Activated CD4-positive, alpha-beta T cell treated with anti-CD3 and anti-CD28 coated beads, Interleukin-2, amount 50 U/mL, for 16 hours (primary cell): ENCODE results near the gene ALDH1L1.

Experiments used
- DNase-seq: peaks from one replicate; pipeline ENCODE4 v3.0.0-alpha.2; 2020

The ALDH1L1 gene

DNA sequence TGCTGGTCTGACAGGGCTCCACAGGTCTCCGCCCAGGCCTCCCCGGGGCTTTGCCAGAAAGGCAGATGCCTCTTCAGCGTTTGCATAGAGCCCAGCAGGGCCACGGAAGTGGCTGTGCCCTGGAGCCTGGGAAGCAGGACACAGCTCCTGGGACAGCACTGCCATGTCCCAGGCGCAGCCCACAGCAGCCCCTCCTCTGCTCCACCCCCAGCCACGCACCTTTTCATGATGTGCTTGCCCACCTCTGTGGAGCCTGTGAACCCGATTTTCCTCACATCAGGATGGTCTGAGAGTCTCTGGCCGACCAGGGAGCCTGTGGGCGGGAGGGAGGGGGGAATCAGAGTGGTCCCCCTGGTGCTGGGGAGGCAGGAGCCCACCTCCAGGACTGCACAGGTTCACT, 62.6 kb downstream of the ALDH1L1 start:
- DNase-seq = no peak

DNA sequence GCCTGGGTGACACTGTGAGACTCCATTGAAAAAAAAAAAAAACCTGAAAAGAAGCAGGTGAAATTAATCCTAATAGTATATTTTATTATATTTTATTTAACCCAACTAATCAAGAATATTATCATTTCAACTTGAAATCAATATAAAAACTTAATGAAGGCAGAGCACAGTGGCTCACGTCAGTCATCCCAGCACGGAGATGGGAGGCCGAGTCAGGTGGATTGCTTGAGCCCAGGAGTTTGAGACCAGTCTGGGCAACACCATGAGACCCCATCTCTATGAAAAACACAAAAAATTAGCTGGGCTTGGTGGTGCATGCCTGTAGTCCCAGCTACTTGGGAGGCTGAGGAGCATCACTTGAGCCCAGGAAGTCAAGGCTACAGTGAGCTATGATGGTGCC, 63.2 kb downstream of the ALDH1L1 start:
- no peak for DNase-seq

DNA sequence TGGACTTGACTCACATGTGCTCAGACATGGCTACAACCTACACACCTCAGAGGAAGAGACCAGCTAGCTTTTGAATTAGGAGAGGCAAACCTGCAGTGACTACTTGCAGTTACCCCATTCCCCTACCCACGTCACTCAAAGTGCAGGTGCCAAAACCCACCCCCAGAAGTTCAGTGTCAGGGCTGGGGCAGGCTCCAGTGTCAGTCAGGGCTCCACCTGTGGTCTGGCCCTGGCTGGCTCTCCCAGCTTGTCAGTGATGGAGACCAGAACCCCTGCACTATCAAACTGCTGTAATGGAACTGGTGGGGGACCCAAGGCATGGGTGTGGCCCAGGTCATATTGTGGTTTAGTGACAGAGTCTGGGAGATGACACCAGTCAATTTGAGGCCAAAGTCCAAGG, 63.9 kb downstream of the ALDH1L1 start:
- no peak for DNase-seq

DNA sequence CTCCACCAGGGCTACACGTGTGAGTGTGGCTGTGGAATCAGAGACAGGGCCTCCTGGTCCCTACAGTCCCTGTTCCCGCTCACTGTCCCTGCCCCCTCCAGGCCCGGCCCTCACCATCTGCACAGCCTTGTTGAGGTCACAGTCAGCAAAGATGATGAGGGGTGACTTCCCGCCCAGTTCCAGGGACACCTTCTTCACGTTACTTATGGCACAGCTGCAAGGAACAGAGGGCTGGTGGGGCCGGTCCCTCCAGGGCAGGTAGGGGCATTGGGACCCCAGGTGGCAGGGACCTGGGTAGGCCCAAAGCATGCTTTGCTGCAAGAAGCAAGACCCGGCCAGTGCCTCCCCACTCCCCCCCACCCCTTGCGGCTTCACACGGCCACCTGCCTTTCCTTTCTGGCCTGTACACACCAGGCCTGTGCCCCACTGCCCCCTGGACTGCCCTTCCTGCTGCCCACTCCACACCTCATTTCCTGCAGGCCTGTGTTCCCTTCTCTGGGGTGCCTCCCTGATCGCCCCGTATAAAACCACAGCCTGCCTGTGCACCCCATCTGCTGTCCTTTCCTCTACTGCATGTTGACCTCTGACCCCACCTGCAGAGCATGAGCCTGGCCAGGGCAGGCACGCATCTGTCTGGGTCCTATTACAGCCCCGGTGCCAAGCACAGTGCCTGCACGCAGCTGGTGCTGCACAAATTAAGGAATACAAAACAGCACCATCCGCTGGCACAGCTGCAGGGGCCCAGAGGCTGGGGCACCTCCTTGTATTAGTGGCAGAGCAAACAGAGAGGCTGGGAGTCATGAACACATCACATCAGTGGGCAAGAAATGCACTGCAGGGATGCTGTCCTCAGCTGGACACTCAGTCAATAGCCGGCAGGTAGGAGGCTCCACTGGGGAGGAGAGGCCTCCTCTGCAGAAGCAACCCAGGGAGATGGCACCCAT, 65.7 kb downstream of the ALDH1L1 start:
- DNase-seq = no peak

DNA sequence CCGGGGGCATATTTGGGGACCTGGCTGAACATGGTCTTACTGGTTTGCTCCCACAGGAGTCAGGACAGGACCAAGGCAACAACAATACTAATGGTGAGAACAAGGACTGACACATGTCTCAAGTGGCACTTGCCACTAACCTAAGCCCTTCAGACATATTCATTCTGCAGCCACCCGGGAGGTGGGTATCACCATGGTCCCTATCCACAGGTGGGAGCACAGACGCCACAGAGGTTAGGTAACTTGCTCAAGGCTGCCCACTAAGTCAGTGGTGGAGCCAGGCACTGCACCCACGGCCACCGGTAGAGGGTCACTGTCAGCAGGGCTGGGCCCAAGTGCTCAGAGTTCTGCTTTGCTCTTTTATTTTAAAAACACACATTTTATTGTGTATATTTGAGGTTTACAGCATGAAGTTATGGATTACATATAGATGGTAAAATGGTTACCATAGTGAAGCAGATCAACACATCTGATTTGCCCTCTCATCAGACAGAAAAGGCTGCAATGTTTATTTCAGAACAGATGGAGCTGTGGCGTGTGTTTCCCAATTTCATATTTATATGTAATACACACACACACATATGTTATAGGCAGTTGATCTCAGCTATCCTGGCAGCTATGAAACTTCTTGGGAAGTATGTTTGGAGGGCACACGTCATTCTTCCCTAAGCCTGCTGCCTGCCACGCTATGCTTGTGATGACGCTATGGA, 66.5 kb downstream of the ALDH1L1 start:
- DNase-seq = no peak

DNA sequence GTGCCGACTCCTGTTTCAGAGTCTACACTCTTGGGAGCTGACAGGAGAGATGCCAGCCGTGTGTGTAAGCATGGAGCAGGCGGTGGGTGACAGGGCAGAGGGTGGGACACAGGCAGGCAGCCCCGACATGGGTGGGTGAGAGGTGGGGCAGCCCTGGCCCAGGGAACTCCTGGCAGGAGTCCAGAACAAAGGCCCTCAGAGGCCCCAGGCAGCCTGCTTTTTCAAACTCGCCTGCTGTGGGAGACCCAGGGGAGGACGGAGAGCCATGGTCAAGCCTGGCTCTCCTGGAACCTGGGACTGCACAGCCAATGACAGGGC, 67.2 kb downstream of the ALDH1L1 start:
- no peak for DNase-seq

DNA sequence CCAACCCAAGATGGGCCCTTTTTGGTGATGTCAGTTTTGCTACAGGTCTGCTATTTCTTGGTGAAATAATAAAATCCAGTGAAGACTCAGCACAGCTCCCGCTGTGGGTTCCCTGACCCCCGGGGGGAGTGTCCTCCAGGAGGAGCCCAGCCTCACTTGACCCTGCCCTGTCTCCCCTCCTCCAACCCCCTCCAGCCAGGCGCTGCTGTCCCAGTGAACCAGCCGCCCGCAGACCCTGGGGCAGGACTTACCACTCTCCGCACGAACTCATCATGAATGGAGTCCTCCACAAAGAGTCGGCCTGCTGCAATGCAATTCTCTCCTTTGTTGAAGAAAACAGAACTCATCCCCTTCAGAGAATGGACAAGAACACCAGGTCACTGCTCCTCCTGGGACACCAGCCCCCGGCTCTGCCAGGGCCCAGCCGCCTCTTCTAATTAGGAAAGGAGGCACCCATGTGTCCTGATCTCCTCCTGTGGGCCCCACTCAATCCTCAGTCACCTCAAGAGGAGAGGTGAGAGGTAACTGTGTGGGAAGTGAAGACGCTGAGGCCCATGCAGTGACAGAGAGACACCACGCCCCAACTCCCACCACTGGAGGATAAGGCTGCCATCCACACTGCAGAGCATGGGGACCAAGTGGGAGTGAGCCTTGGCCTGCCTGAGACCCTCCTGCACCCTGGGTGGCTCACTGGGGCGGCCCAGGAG, 67.7 kb downstream of the ALDH1L1 start:
- no peak for DNase-seq

DNA sequence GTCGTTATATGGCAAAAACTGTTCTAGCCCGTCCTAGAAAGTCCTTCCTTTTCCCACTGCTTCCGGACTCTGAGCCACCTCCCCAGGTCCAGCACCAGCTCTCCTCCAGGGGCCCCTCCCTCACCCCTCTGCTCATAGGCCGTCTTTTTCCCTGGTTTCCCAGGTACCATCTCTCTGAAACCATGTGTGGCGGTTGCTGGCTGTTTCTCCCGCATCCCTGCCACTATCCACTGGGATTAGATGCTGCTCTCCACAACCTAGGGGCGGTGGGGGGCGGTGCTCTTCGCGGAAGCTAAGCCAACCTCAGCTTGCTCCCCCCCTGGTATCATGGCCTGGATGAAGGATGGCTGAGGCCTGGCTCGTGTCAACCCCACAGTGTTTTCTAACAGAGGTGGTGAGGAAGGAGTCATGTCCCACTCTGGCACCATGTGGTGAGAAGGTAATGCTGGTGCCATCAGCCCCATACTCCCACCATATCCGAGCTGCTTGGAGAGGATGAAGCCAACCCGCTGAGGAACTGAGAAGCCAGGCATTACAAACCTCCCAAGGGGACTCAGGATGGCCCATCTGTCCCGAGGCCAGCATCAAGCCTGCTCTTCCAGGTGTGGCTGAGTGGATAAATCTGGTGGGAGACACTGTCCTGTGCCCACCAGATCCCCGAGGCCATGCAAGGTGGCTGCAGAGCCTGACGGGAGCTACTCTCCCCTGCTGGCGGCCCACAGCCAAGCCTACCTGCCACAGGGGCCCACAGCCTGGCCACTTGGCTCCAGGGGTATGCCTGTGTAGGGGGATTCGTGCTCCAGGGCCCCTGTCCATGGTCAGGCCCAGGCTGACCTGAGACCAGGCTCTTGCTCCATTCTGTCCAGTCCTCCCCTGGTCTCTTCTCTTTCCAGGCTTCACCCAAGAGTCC, 68.6 kb downstream of the ALDH1L1 start:
- DNase-seq = no peak

DNA sequence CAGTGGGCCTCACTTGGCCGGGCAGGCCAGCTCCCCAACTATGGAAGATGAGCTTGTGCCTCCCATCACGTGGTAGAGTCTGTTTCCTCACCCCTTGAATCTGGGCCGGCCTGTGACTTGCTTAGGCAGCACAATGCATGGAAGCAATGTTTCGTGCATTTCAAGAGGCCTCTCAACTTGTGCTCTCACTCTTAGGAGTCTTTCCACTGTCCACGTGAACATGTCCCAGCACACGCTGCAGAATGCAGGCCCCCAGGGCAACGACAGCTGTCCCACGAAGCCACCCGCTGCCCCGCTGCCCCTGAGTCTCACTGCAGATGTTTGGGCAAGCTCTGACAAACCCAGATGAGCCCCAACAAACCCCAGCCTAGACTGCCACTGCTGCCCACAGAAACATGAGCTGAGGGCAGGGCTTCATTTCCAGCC, 69.2 kb downstream of the ALDH1L1 start:
- no peak for DNase-seq

DNA sequence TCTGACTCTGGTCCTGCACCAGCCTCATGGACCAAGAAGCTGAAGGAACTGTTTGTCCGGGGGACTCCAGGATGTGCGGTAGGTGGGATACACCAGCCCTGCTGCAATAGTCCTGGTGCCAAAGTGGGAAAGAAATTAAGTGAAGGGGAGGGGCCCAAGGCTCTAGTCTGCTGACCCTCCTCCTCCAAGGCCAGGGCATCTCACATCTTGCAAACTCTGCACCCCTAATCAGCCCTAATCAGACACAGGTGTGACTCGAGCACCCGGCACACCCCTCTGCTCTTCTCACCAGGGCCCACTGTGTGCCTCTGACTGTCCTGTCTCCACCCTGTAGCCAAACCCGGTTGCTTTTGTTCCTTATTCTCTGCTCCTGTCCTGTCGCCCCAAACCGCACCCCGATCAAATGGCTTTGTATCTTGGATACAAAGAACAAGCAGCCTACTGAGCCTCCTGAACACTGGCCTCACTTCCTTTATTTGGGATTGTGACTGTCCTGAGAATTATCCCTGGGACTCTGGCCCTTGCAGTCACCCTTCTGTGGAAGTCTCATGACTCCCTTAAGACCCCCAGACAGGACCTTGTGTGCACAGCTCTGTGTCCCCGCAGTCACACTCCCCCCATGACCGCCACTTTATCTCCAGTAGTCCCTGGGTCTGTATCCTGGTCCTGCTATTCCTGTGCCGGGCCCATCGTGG, 69.8 kb downstream of the ALDH1L1 start:
- DNase-seq = no peak

DNA sequence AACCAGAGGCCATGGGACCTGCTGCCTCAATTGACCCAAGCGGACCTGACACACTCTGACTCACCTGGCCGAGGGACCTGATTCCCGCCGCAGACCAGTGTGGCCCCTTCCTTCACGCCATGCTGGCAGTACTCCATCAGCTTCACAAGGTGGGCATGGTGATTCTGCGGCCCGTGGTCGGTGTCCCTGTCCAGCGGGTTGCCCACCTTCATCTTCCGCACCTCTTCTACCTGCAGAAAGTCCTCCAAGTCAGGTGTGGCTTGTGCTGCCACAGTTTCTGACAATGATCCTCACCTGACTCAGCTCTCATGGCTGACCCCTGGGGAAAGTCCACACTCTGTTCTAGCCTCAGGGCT, 70.5 kb downstream of the ALDH1L1 start:
- no peak for DNase-seq

DNA sequence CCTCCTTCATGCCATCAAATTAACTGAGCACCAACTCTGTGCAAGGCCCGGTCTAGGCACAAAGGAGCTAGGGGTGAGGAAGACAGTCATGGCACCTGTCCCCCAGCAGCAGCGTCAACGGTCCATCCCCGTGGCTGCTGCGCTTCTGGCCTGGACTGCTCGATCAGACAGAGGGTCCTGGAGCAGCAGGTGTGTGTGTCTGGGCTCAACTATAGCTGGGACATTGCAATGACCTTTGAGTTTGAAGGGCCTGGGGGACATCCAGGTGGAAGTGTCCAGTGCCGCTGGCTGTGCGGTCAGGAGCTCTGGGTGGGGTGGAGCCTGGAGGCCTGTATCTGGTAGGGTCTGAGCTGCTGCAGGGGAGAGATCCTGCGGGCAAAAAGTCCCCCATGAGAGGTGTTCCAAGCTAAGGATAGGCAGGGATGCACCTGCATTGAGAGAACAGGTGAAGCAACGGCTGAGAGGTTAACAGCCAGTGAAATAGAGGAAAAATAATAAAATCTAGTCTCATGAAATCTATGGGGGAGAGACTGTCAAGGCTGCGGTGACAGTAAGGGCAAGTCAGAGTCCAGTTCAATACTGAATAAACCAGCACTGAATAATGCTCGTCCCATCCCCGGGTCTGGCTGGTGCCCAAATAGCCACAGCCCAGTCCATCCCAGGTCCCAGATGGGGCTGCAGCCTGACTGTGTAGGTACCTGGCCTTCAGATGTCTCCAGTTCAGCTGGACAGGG, 71.1 kb downstream of the ALDH1L1 start:
- DNase-seq = no peak

DNA sequence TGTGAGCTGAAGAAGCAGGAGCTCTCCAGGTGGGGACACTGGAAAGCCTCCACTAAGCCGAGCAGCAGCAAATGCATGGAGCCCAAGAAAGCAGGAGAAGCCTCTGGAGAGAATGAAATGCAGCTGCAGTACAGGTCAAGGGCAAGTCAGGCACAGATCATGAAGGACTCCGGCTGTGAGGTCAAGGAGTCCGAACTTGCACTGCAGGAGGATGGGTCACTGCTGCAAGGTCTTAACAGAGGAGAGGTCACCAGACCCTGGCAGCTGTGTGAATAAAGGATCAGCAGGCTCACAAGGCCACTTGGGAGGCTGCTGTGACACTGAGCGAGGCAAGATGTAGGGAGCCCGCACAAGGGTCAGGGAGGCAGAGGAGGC, 71.7 kb downstream of the ALDH1L1 start:
- DNase-seq = no peak

DNA sequence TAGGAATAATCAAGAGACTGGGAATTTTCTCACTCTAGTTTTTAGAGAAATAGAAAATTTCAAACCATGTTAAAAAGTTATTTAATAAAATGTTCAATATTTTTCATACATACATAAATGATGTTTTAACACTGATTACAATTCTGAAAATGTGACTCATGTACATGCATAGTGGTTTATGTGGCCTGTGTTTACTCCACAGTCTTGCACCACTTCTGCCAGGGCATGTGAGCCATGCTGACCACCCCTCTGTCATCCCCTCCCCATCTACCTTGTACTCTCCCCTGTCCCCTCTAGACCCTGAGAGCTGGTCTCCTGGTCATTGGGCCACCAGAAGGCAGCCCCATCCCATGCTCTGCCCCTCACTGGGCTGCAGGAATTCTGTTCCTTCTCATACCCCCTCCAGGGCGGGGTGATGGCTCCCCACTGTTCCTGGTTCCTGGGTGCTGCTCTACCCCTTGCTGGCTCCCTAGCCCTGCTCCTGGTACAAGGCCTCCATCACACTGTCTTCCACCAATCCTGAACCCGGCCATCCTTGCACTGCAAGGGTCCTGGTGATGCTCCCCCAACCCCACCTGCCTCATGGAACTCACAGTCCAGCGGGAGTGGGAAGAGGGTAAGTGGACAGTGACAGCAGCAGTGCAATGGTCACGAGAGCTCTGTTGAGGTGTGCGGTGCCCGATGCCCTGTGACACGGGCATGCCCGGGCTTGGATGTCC, 72.3 kb downstream of the ALDH1L1 start:
- no peak for DNase-seq

DNA sequence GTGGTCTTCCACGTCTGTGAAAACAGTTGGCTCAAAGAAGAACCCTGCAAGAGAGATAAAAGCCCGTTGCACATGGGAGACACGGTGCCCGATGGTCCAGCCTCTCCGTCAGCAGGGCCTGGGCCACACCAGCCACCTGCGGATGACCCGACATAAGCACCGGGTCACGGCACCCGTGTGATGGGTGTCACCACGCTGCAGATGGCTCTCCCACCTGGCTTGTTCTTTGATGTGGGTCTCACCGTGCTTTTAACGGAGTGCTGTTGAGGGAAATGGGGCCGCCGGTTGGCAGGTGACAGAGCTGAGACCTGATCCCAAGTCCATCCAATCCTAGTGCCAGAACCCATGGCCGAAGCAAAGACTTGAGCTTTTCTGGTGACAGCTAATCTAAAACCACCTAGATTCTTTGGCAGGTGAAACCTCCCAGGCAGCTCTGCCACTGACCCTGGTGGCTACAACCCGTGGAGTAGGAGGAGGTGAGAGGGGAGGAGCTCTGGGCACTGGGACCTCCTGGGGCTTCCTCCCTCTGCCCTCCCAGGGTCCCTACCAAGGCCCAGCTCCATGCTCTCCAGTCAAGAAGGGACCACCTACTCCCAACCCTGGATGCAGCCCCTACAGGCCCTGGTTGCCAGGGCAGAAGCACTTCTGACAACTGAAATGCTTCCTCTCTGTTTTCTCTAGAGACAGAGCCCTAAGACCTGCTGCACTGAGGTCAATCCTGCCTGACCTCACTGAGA, 73.0 kb downstream of the ALDH1L1 start:
- no peak for DNase-seq

DNA sequence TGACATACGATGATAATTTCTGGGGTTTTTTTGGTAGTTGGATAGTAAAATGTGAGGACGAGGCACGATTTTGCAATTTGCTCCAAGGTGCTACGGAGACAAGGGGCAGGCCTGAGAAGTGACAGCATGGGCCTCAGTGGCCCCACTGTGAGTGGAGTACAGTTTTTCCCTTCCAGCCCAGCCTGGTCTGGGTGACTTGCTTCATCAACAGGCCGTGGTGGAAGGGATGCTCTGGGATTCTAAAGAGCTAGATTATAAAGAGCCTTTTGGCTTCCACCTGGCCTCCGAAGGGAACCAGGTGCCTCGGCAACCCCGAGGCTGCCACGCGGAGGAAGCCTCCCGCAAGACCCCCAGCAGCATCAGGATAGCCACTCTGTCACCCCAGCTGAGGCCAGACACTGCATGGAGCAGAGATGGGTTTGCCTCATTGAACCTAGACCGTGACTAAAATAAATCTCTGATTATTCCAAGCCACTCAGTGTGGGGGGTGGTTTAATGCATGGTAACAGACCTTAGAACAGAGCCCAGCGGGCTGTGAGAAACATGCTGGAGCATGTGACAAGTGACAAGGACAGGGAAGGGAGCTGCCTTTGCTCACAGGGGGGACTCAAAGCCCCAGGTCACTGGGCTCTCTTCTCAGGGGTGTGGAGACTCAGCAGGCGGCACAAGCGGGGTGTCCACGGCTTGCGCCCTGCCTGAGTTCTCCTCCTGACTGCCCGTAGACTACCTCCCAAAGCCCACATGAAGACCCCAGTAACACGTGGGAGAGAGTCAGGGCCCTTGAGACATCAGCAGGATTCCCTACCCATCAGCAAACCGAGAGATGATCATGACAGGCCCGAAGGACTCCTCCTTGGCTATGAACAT, 73.8 kb downstream of the ALDH1L1 start:
- DNase-seq = no peak

DNA sequence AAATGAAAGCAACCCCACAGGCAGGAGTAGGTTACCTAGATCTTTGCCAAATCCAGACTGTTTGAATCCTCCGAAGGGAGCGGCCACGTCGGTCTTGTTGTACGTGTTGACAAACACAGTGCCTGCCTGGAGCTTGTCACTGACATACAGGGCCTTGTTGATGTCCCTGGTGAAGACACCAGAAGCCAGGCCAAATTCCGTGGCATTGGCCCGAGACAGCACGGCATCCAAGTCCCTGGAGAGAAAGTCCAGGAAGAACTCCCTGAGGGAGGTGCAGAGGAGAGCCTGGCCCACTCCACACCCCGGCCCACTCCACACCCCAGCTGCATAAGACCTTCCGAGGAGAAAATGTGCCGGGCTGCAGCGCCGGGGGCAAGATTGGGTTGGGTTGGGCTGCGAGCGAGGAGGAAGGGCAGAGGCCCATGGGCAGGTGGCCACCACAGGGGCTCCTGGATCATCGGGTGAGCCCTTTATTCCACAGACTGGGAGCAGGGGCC, 74.6 kb downstream of the ALDH1L1 start:
- DNase-seq = no peak

DNA sequence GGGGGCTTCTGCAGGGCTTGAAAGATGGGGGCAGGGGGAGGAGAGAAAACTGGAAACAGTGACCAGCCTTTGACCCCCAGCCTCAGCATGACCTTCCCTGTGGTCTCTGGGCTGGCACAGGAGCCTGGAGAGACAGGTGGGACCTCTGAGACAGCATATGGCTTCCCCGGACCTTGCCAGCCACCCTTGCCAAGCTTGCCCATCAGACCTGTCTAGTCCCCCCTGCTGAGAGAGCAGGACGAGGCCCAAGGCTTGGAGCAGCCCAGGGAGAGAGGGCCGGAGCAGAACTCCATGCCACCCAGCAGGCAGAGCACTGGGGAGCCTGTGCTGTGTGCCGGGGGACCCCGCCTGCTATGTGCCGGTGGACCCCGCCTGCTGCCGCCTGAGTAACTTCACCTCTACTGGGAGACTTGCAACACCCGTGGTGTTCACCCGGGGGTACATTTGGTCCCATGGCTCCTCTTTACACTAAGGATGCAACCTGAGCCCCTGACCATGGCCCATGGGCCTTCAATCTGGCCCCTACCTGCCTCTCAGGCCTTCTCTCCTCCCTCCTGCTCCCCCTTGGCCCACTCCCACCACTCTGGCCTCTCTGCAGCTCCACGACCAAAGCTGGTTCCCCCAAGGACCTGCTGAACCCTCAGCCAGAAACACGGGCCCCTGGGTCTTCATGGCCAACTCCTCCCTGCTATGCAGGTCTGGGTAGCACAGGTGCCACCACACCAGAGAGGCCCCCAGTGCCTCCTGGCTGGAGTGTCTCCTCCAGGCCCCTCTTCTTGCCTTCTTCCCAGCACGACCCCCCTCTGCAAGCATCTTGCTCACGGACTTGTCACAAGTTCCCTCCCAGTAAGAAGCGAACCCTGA, 75.4 kb downstream of the ALDH1L1 start:
- DNase-seq = no peak
